ENCODE data around the gene SLC38A10. TPM values are rescaled to one million over a fixed set of nuclear protein-coding genes. Genes with fewer than 3 reads are reported as not detected.

Gene SLC38A10
- total RNA-seq, 2 experiments from 2014 or later = 56.0 to 147 TPM

GRCh38 chr17:81206657-81207056, 88.5 kb downstream of the SLC38A10 start:
- H2AFZ ChIP-seq (ENCODE audit: low read length) = no peak overlapping the region
- no TSS peak for BruUV-seq (replicated peaks)
- H3K36me3 ChIP-seq (ENCODE audit: insufficient read depth, low read length) = peaks cover 32% of the 10 kb centered on the region
- H3K27ac ChIP-seq (ENCODE audit: low read depth, low read length, poor library complexity, severe bottlenecking) = peak overlapping the region; percentile 56
- no peak overlapping the region for H3K4me3 ChIP-seq (ENCODE audit: low read depth, low read length, poor library complexity, severe bottlenecking)
- ChIA-PET CTCF (ENCODE audit: unreplicated experiment) (interaction anchor here (1.2 kb wide), 1 partner anchor 11 kb away, joined by 3 read pairs; no protein-coding TSS in a partner anchor), POLR2A (no interaction called here)
- no peak for DNase-seq (ENCODE audit: low spot score)
- H3K9me2 ChIP-seq (ENCODE audit: insufficient read depth, low read length) = no peaks in the 10 kb centered on the region
- peaks cover 12% of the 10 kb centered on the region for H3K4me1 ChIP-seq (ENCODE audit: insufficient read depth, low read length, poor library complexity, severe bottlenecking)
- H3K79me2 ChIP-seq (ENCODE audit: insufficient read depth, low read depth, low read length) = no peaks in the 10 kb centered on the region
- TF ChIP-seq CTCF (conservative IDR thresholded peaks at IDR 0.05; ENCODE audit: low read length) (no peak), EZH2phosphoT487 (IDR thresholded peaks at IDR 0.05; ENCODE audit: borderline replicate concordance, low read depth, low read length) (no peak)
- intact Hi-C loops (cut with micrococcal nuclease; ENCODE audit: unreplicated experiment) = loop anchor here (1.0 kb wide), 3 partner anchors 17 to 45 kb away; partner anchors contain the start of genes NDUFAF8 and TEPSIN
- H3K9me3 ChIP-seq (ENCODE audit: low read length) = no peaks in the 10 kb centered on the region
- H4K20me1 ChIP-seq (ENCODE audit: insufficient read depth, low read length) = no peaks in the 10 kb centered on the region
- H3K4me2 ChIP-seq (ENCODE audit: low read length) = no peak overlapping the region

GRCh38 chr17:81206166-81206565, 88.9 kb downstream of the SLC38A10 start:
- POLR2A ChIA-PET = interaction anchor here (1.2 kb wide), 1 partner anchor 21 kb away, joined by 3 read pairs; no protein-coding TSS in a partner anchor
- DNase-seq (ENCODE audit: low spot score) = no peak
- H3K27ac ChIP-seq (ENCODE audit: low read depth, low read length, poor library complexity, severe bottlenecking) = no peak overlapping the region
- no peaks in the 10 kb centered on the region for H3K9me2 ChIP-seq (ENCODE audit: insufficient read depth, low read length)
- no peak overlapping the region for H3K4me3 ChIP-seq (ENCODE audit: low read depth, low read length, poor library complexity, severe bottlenecking)
- BruUV-seq (replicated peaks) = no TSS peak
- peaks cover 16% of the 10 kb centered on the region for H3K4me1 ChIP-seq (ENCODE audit: insufficient read depth, low read length, poor library complexity, severe bottlenecking)
- H3K9me3 ChIP-seq (ENCODE audit: low read length) = no peaks in the 10 kb centered on the region
- CTCF ChIA-PET (ENCODE audit: unreplicated experiment) = interaction anchor here (1.2 kb wide), 1 partner anchor 10 kb away, joined by 3 read pairs; no protein-coding TSS in a partner anchor
- TF ChIP-seq CTCF (conservative IDR thresholded peaks at IDR 0.05; ENCODE audit: low read length) (no peak), EZH2phosphoT487 (IDR thresholded peaks at IDR 0.05; ENCODE audit: borderline replicate concordance, low read depth, low read length) (no peak)
- H3K79me2 ChIP-seq (ENCODE audit: insufficient read depth, low read depth, low read length) = no peaks in the 10 kb centered on the region
- H2AFZ ChIP-seq (ENCODE audit: low read length) = no peak overlapping the region
- peaks cover 35% of the 10 kb centered on the region for H3K36me3 ChIP-seq (ENCODE audit: insufficient read depth, low read length)
- no peaks in the 10 kb centered on the region for H4K20me1 ChIP-seq (ENCODE audit: insufficient read depth, low read length)
- intact Hi-C loops (cut with micrococcal nuclease; ENCODE audit: unreplicated experiment) = no loop called here
- no peak overlapping the region for H3K4me2 ChIP-seq (ENCODE audit: low read length)

GRCh38 chr17:81204578-81204977, 90.5 kb downstream of the SLC38A10 start:
- Histone ChIP-seq H3K4me3 (ENCODE audit: low read depth, low read length, poor library complexity, severe bottlenecking) (no peak overlapping the region), H3K9me3 (ENCODE audit: low read length) (no peaks in the 10 kb centered on the region), H3K36me3 (ENCODE audit: insufficient read depth, low read length) (peaks cover 36% of the 10 kb centered on the region), H3K79me2 (ENCODE audit: insufficient read depth, low read depth, low read length) (no peaks in the 10 kb centered on the region), H3K9me2 (ENCODE audit: insufficient read depth, low read length) (no peaks in the 10 kb centered on the region), H4K20me1 (ENCODE audit: insufficient read depth, low read length) (no peaks in the 10 kb centered on the region), H2AFZ (ENCODE audit: low read length) (no peak overlapping the region), H3K4me1 (ENCODE audit: insufficient read depth, low read length, poor library complexity, severe bottlenecking) (peaks cover 19% of the 10 kb centered on the region), H3K27ac (ENCODE audit: low read depth, low read length, poor library complexity, severe bottlenecking) (no peak overlapping the region), H3K4me2 (ENCODE audit: low read length) (no peak overlapping the region)
- DNase-seq (ENCODE audit: low spot score) = no peak
- no TSS peak for BruUV-seq (replicated peaks)
- ChIA-PET CTCF (ENCODE audit: unreplicated experiment) (no interaction called here), POLR2A (interaction anchor here (0.6 kb wide), 1 partner anchor 215 kb away, joined by 3 read pairs; no protein-coding TSS in a partner anchor)
- TF ChIP-seq EZH2phosphoT487 (IDR thresholded peaks at IDR 0.05; ENCODE audit: borderline replicate concordance, low read depth, low read length) = no peak
- intact Hi-C loops (cut with micrococcal nuclease; ENCODE audit: unreplicated experiment) = no loop called here

All from OCI-LY7 (cell line).